GM18873 (cell line): ENCODE results near the gene BCL6.

ENCODE experiments used
- ATAC-seq: cut with Tn5 transposase; IDR thresholded peaks from one replicate; pipeline ENCODE4 v1.9.1; 2021; ENCODE audit warnings: mild to moderate bottlenecking, moderate library complexity, moderate number of reproducible peaks; ENCODE audit not compliant: unreplicated experiment, low FRiP score

The BCL6 gene

GRCh38 chr3:187721055-187721454 lies 24.2 kb downstream of the BCL6 start:
- no peak for ATAC-seq

GRCh38 chr3:187720337-187720670 lies 25.0 kb downstream of the BCL6 start:
- no peak for ATAC-seq

GRCh38 chr3:187719628-187720336 lies 25.5 kb downstream of the BCL6 start:
- no peak for ATAC-seq

GRCh38 chr3:187718802-187719201 lies 26.5 kb downstream of the BCL6 start:
- no peak for ATAC-seq

GRCh38 chr3:187717572-187717971 lies 27.7 kb downstream of the BCL6 start:
- ATAC-seq: no peak

- peak; percentile 73 for ATAC-seq
Observed at GRCh38 chr3:187714404-187714979, 30.8 kb downstream of the BCL6 start.

GRCh38 chr3:187713504-187713903 lies 31.8 kb downstream of the BCL6 start:
- ATAC-seq: no peak

GRCh38 chr3:187709155-187709554 lies 36.1 kb downstream of the BCL6 start:
- ATAC-seq: no peak

- ATAC-seq: no peak
Observed at GRCh38 chr3:187708696-187709095, 36.6 kb downstream of the BCL6 start.

GRCh38 chr3:187706971-187707370 lies 38.3 kb downstream of the BCL6 start:
- no peak for ATAC-seq

GRCh38 chr3:187705164-187705563 lies 40.1 kb downstream of the BCL6 start:
- no peak for ATAC-seq

- ATAC-seq: no peak
Observed at GRCh38 chr3:187702507-187703033, 42.7 kb downstream of the BCL6 start, which contains the start of gene RTP2. Gene RTP2 (minus strand): TSS chr3:187702557. CDS start chr3:187702128, 429 bp downstream.

GRCh38 chr3:187700249-187700648 lies 45.0 kb downstream of the BCL6 start:
- ATAC-seq: no peak

- ATAC-seq: no peak
Observed at GRCh38 chr3:187698499-187699399, 46.5 kb downstream of the BCL6 start.

- ATAC-seq: no peak
Observed at GRCh38 chr3:187696021-187696420, 49.2 kb downstream of the BCL6 start.

GRCh38 chr3:187695449-187695848 lies 49.8 kb downstream of the BCL6 start:
- no peak for ATAC-seq

GRCh38 chr3:187694801-187695200 lies 50.5 kb downstream of the BCL6 start:
- no peak for ATAC-seq

GRCh38 chr3:187693431-187693830 lies 51.8 kb downstream of the BCL6 start:
- no peak for ATAC-seq

- ATAC-seq: no peak
Observed at GRCh38 chr3:187689984-187690383, 55.3 kb downstream of the BCL6 start.

- ATAC-seq: no peak
Observed at GRCh38 chr3:187686621-187687273, 58.5 kb downstream of the BCL6 start.

- no peak for ATAC-seq
Observed at GRCh38 chr3:187685948-187686347, 59.3 kb downstream of the BCL6 start.
